Measurements from ENCODE around the gene CFB.

The CFB gene

DNA sequence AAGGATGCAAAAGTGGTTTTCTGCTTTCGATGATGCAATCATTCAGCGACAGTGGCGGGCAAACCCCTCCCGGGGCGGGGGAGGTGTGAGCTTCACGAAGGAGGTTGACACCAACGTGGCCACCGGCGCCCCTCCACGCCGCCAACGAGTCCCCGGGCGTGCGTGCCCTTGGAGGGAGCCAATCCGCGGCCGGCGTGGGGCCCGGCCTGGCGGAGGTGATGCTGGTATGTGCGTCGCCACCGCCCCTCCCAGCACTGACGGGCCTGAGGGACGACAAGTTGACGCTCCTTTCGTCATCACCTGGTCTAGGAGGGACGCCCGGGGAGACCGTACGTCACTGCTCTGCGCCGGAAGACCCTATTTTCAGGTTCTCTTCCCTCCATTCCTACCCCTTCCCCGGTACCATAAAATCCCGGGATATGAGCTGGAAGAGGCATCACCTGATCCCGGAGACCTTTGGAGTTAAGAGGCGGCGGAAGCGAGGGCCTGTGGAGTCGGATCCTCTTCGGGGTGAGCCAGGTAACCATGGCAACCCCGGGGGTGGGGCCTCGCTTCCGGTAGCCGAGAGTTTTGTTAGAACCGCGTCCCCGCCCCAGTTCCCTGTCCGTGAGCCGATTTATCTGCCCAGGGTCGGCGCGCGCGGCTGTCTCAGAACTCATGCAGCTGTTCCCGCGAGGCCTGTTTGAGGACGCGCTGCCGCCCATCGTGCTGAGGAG, 26.3 kb downstream of the CFB start, which contains the start of gene DXO (continued):
- TF ChIP-seq ZFP3 (tag by site-specific recombination; IDR thresholded peaks at IDR 0.05; ENCODE audit: low read depth), result no peak
- peak; percentile 99 for TF ChIP-seq ZNF366 (tag by site-specific recombination; conservative IDR thresholded peaks at IDR 0.05)
- peak; percentile 99 for TF ChIP-seq SP2 (tag by site-specific recombination; IDR thresholded peaks at IDR 0.05)
- peak; percentile 75 for TF ChIP-seq ZFP69B (tag by site-specific recombination; IDR thresholded peaks at IDR 0.05)
- TF ChIP-seq ZNF571 (tag by site-specific recombination; IDR thresholded peaks at IDR 0.05), result no peak
- TF ChIP-seq ZNF221 (tag by site-specific recombination; IDR thresholded peaks at IDR 0.05; ENCODE audit: borderline replicate concordance), result no peak
- TF ChIP-seq ZNF530 (tag by site-specific recombination; IDR thresholded peaks at IDR 0.05; ENCODE audit: low read depth), result no peak
- TF ChIP-seq ZNF202 (tag by site-specific recombination; IDR thresholded peaks at IDR 0.05; ENCODE audit: borderline replicate concordance), result no peak
- TF ChIP-seq ZFP37 (tag by site-specific recombination; IDR thresholded peaks at IDR 0.05), result peak; percentile 72; the same call in 1 of the 2 replicates
- TF ChIP-seq, protein P1, sequence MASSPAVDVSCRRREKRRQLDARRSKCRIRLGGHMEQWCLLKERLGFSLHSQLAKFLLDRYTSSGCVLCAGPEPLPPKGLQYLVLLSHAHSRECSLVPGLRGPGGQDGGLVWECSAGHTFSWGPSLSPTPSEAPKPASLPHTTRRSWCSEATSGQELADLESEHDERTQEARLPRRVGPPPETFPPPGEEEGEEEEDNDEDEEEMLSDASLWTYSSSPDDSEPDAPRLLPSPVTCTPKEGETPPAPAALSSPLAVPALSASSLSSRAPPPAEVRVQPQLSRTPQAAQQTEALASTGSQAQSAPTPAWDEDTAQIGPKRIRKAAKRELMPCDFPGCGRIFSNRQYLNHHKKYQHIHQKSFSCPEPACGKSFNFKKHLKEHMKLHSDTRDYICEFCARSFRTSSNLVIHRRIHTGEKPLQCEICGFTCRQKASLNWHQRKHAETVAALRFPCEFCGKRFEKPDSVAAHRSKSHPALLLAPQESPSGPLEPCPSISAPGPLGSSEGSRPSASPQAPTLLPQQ (tag by site-specific recombination; IDR thresholded peaks at IDR 0.05), result peak; percentile 89
- TF ChIP-seq, protein P2, sequence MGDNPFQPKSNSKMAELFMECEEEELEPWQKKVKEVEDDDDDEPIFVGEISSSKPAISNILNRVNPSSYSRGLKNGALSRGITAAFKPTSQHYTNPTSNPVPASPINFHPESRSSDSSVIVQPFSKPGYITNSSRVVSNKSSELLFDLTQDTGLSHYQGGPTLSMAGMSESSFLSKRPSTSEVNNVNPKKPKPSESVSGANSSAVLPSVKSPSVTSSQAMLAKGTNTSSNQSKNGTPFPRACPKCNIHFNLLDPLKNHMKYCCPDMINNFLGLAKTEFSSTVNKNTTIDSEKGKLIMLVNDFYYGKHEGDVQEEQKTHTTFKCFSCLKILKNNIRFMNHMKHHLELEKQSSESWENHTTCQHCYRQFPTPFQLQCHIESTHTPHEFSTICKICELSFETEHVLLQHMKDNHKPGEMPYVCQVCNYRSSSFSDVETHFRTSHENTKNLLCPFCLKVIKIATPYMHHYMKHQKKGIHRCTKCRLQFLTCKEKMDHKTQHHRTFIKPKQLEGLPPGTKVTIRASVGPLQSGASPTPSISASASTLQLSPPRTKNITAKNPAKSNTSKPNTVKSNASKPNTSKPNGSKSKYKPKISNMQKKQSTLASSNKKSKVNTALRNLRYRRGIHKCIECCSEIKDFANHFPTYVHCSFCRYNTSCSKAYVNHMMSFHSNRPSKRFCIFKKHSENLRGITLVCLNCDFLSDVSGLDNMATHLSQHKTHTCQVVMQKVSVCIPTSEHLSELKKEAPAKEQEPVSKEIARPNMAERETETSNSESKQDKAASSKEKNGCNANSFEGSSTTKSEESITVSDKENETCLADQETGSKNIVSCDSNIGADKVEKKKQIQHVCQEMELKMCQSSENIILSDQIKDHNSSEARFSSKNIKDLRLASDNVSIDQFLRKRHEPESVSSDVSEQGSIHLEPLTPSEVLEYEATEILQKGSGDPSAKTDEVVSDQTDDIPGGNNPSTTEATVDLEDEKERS (tag by site-specific recombination; IDR thresholded peaks at IDR 0.05), result no peak; the same call in 1 of the 2 replicates
- TF ChIP-seq, protein P3, sequence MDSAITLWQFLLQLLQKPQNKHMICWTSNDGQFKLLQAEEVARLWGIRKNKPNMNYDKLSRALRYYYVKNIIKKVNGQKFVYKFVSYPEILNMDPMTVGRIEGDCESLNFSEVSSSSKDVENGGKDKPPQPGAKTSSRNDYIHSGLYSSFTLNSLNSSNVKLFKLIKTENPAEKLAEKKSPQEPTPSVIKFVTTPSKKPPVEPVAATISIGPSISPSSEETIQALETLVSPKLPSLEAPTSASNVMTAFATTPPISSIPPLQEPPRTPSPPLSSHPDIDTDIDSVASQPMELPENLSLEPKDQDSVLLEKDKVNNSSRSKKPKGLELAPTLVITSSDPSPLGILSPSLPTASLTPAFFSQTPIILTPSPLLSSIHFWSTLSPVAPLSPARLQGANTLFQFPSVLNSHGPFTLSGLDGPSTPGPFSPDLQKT (IDR thresholded peaks at IDR 0.05; ENCODE audit: borderline replicate concordance, low read depth, low read length), result no peak; the same call in 1 of the 2 replicates
- TF ChIP-seq ZNF529 (tag by site-specific recombination; IDR thresholded peaks at IDR 0.05; ENCODE audit: insufficient replicate concordance), result no peak
- TF ChIP-seq ZNF37A (tag by site-specific recombination; IDR thresholded peaks at IDR 0.05), result no peak
- TF ChIP-seq IKZF3 (tag by site-specific recombination; IDR thresholded peaks at IDR 0.05), result peak; percentile 100
- no peak for TF ChIP-seq ZNF544 (tag by site-specific recombination; IDR thresholded peaks at IDR 0.05)
- TF ChIP-seq ZNF174 (tag by site-specific recombination; IDR thresholded peaks at IDR 0.05), result no peak
- TF ChIP-seq SP7 (tag by site-specific recombination; IDR thresholded peaks at IDR 0.05), result peak; percentile 95
- peak; percentile 54; the same call in 1 of the 2 replicates for TF ChIP-seq TRIM28 (IDR thresholded peaks at IDR 0.05; ENCODE audit: borderline replicate concordance, low read length)
- peak; percentile 100 for TF ChIP-seq GLIS2 (tag by site-specific recombination; IDR thresholded peaks at IDR 0.05)
- peak; percentile 90 for TF ChIP-seq ZBTB17 (tag by site-specific recombination; IDR thresholded peaks at IDR 0.05)
- TF ChIP-seq ZNF175 (tag by site-specific recombination; IDR thresholded peaks at IDR 0.05), result no peak
- 0 out of 2 replicates have a peak, but pooled peaks have one; percentile 80 for TF ChIP-seq BCL11B (tag by site-specific recombination; IDR thresholded peaks at IDR 0.05; ENCODE audit: low read depth)
- no peak for TF ChIP-seq ZNF626 (tag by site-specific recombination; IDR thresholded peaks at IDR 0.05)
- TF ChIP-seq ZNF560 (tag by site-specific recombination; IDR thresholded peaks at IDR 0.05; ENCODE audit: borderline replicate concordance), result no peak
- no peak for TF ChIP-seq ZNF266 (tag by site-specific recombination; IDR thresholded peaks at IDR 0.05; ENCODE audit: low read depth)
- no peak for TF ChIP-seq ZNF701 (tag by site-specific recombination; IDR thresholded peaks at IDR 0.05)
- TF ChIP-seq ZBTB7A (tag by site-specific recombination; IDR thresholded peaks at IDR 0.05; ENCODE audit: low read depth), result peak; percentile 94; the same call in 1 of the 2 replicates
- TF ChIP-seq KLF17 (tag by site-specific recombination; IDR thresholded peaks at IDR 0.05), result peak; percentile 98
- TF ChIP-seq ZNF391 (tag by site-specific recombination; IDR thresholded peaks at IDR 0.05; ENCODE audit: borderline replicate concordance, low read depth), result no peak; the same call in 1 of the 2 replicates
- TF ChIP-seq, protein P4, sequence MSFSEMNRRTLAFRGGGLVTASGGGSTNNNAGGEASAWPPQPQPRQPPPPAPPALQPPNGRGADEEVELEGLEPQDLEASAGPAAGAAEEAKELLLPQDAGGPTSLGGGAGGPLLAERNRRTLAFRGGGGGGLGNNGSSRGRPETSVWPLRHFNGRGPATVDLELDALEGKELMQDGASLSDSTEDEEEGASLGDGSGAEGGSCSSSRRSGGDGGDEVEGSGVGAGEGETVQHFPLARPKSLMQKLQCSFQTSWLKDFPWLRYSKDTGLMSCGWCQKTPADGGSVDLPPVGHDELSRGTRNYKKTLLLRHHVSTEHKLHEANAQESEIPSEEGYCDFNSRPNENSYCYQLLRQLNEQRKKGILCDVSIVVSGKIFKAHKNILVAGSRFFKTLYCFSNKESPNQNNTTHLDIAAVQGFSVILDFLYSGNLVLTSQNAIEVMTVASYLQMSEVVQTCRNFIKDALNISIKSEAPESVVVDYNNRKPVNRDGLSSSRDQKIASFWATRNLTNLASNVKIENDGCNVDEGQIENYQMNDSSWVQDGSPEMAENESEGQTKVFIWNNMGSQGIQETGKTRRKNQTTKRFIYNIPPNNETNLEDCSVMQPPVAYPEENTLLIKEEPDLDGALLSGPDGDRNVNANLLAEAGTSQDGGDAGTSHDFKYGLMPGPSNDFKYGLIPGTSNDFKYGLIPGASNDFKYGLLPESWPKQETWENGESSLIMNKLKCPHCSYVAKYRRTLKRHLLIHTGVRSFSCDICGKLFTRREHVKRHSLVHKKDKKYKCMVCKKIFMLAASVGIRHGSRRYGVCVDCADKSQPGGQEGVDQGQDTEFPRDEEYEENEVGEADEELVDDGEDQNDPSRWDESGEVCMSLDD (tag by site-specific recombination; IDR thresholded peaks at IDR 0.05), result peak; percentile 99

Measured in HEK293 (cell line).